ENCODE data around the gene PC.

Gene PC

DNA sequence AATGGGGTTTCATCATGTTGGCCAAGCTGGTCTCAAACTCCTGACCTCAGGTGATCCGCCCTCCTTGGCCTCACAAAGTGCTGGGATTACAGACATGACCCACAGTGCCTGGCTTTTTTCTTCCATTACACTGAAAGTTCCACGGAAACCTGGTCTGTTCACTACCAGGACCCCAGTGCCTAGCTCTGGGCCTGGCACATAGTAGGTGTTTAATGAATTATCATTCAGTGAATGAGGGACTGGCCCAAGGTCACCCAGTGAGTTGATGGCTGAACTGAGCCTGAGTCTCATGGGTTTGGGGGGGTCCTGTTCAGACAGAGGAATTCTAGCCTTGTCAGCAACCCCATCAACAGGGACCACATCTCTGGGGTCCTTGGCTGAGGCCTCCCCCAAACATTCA lies 20.0 kb upstream of the PC start:
- H3K27ac ChIP-seq (ENCODE audit: low read length), result no peak overlapping the region
- H3K27me3 ChIP-seq (ENCODE audit: low read depth, low read length), result no peaks in the 10 kb centered on the region
- no peak overlapping the region for H3K4me3 ChIP-seq (ENCODE audit: low read depth in 1 of 2, low read length in 2 of 2)
- H3K9me3 ChIP-seq (ENCODE audit: control insufficient read depth in 1 of 2, low read length in 2 of 2), result no peaks in the 10 kb centered on the region
- H3K4me1 ChIP-seq (ENCODE audit: control insufficient read depth in 1 of 2, insufficient read depth in 2 of 2, low read length in 2 of 2), result peaks cover 0 to 10% of the 10 kb centered on the region in 2 donors
- H3K36me3 ChIP-seq (ENCODE audit: control insufficient read depth in 1 of 2, insufficient read depth in 2 of 2, low read length in 2 of 2), result no peaks in the 10 kb centered on the region

DNA sequence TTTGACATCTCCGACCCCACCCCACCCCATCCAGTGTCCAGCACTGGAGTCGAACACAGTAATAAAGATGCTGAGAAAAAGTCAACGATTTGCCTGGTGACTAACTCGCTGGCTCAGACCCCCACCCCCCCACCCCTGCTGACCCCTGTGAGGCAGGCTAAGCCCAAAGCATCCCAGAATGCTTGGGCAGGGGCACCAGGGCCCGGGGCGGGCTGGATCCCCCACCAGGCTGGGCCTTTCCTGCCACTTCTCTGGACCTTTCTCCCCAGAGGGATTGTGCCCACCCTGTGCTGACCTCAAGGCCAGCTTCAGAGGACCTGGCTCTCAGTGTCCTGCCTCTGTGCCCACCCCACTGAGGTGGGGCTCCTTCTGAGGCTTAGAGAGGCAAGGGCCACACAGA lies 18.7 kb upstream of the PC start:
- Histone ChIP-seq H3K9me3 (ENCODE audit: control insufficient read depth in 1 of 2, low read length in 2 of 2) (no peaks in the 10 kb centered on the region), H3K27ac (ENCODE audit: low read length) (no peak overlapping the region), H3K36me3 (ENCODE audit: control insufficient read depth in 1 of 2, insufficient read depth in 2 of 2, low read length in 2 of 2) (no peaks in the 10 kb centered on the region), H3K27me3 (ENCODE audit: low read depth, low read length) (no peaks in the 10 kb centered on the region), H3K4me3 (ENCODE audit: low read depth in 1 of 2, low read length in 2 of 2) (no peak overlapping the region), H3K4me1 (ENCODE audit: control insufficient read depth in 1 of 2, insufficient read depth in 2 of 2, low read length in 2 of 2) (peaks cover 0 to 6% of the 10 kb centered on the region in 2 donors)

DNA sequence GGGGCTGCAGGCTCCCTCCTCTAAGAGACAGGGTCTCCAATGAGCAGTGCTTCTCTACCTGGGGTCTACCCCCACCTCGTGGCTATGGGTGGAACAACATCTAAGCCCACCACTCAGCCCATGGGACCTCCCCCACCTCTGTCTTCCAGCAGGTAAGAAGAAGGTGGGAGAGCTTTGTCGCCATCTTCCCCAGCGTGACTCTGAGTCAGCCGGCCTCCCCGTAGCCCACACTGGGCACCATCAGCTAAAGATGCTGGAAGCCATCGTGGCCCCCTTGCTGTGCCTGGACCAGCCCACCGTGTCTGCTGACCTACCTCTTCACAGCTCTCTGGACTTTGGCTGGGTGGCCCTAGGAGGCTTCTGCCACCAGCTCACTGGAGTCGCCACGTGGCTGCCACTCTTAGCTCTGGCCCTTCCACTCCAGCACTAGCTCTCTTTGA lies 17.9 kb upstream of the PC start:
- no peaks in the 10 kb centered on the region for H3K4me1 ChIP-seq (ENCODE audit: control insufficient read depth in 1 of 2, insufficient read depth in 2 of 2, low read length in 2 of 2)
- H3K36me3 ChIP-seq (ENCODE audit: control insufficient read depth in 1 of 2, insufficient read depth in 2 of 2, low read length in 2 of 2), result no peaks in the 10 kb centered on the region
- no peak overlapping the region for H3K4me3 ChIP-seq (ENCODE audit: low read depth in 1 of 2, low read length in 2 of 2)
- H3K27me3 ChIP-seq (ENCODE audit: low read depth, low read length), result no peaks in the 10 kb centered on the region
- H3K27ac ChIP-seq (ENCODE audit: low read length), result no peak overlapping the region
- H3K9me3 ChIP-seq (ENCODE audit: control insufficient read depth in 1 of 2, low read length in 2 of 2), result no peaks in the 10 kb centered on the region

- H3K4me3 ChIP-seq (ENCODE audit: low read depth in 1 of 2, low read length in 2 of 2), result no peak overlapping the region
- no peaks in the 10 kb centered on the region for H3K4me1 ChIP-seq (ENCODE audit: control insufficient read depth in 1 of 2, insufficient read depth in 2 of 2, low read length in 2 of 2)
- H3K27me3 ChIP-seq (ENCODE audit: low read depth, low read length), result no peaks in the 10 kb centered on the region
- no peaks in the 10 kb centered on the region for H3K36me3 ChIP-seq (ENCODE audit: control insufficient read depth in 1 of 2, insufficient read depth in 2 of 2, low read length in 2 of 2)
- H3K9me3 ChIP-seq (ENCODE audit: control insufficient read depth in 1 of 2, low read length in 2 of 2), result no peaks in the 10 kb centered on the region
- no peak overlapping the region for H3K27ac ChIP-seq (ENCODE audit: low read length)
These were observed 17.3 kb upstream of the PC start for GRCh38 chr11:66975405-66976027.

- Histone ChIP-seq H3K27ac (ENCODE audit: low read length) (no peak within 1 kb of the TSS), H3K4me3 (ENCODE audit: low read depth in 1 of 2, low read length in 2 of 2) (no peak within 1 kb of the TSS), H3K9me3 (ENCODE audit: control insufficient read depth in 1 of 2, low read length in 2 of 2) (no peaks in the 10 kb centered on the region), H3K4me1 (ENCODE audit: control insufficient read depth in 1 of 2, insufficient read depth in 2 of 2, low read length in 2 of 2) (no peaks in the 10 kb centered on the region), H3K27me3 (ENCODE audit: low read depth, low read length) (no peaks in the 10 kb centered on the region), H3K36me3 (ENCODE audit: control insufficient read depth in 1 of 2, insufficient read depth in 2 of 2, low read length in 2 of 2) (no peaks in the 10 kb centered on the region)
These were observed 16.7 kb upstream of the PC start, which contains the start of gene C11orf86 for GRCh38 chr11:66974724-66975404. Gene C11orf86 (plus strand): TSS chr11:66975304. CDS start chr11:66975363, 59 bp downstream.

DNA sequence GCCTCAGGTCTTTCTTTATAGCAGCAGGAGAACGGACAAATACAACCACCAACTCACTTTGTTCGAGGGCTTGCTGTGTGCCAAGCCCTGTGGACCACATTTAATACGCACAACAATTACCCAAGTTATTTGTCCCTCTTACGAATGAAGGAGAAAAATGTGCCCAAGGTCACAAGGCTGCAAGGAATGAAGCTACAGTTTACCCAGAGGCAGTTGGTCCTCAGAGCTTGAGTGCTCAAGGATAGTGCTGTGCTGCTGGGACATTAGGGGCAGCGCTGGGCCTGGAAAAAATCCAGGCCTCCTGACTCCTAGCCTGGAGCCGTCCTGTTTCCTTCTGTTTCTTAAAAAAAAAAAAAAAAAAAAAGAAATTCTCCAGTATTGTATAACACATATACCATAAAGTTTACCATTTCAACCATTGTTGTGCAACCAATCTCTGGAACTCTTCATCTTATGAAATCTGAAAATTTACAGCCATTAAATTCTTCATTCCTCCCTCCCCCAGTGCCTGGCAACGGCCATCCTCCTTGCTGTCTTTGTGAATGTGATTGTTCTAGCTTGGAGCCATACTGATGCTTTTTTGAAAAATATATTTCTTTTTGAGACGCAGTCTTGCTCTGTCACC lies 15.9 kb upstream of the PC start:
- H3K9me3 ChIP-seq (ENCODE audit: control insufficient read depth in 1 of 2, low read length in 2 of 2), result no peaks in the 10 kb centered on the region
- no peak overlapping the region for H3K4me3 ChIP-seq (ENCODE audit: low read depth in 1 of 2, low read length in 2 of 2)
- no peaks in the 10 kb centered on the region for H3K36me3 ChIP-seq (ENCODE audit: control insufficient read depth in 1 of 2, insufficient read depth in 2 of 2, low read length in 2 of 2)
- no peaks in the 10 kb centered on the region for H3K4me1 ChIP-seq (ENCODE audit: control insufficient read depth in 1 of 2, insufficient read depth in 2 of 2, low read length in 2 of 2)
- H3K27ac ChIP-seq (ENCODE audit: low read length), result no peak overlapping the region
- H3K27me3 ChIP-seq (ENCODE audit: low read depth, low read length), result no peaks in the 10 kb centered on the region

DNA sequence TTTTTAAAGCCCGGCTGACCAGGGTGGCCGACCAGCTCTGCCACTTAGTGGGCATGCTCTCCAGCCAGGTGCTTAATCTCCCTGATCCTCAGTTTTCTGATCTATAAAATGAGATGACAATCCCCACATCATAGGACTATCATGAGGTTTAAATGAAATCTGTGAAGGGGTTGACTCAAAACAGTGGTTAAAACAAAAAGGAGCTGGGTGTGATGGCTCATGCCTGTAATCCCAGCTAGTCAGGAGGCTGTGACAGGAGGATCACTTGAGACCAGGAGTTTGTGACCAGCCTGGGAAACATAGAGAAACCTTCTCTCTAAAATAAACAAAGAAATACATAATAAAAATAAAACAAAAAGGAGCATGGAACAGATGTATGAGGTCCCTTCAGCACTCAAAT lies 13.3 kb upstream of the PC start:
- no peaks in the 10 kb centered on the region for H3K4me1 ChIP-seq (ENCODE audit: control insufficient read depth in 1 of 2, insufficient read depth in 2 of 2, low read length in 2 of 2)
- H3K27ac ChIP-seq (ENCODE audit: low read length), result no peak overlapping the region
- H3K36me3 ChIP-seq (ENCODE audit: control insufficient read depth in 1 of 2, insufficient read depth in 2 of 2, low read length in 2 of 2), result no peaks in the 10 kb centered on the region
- no peak overlapping the region for H3K4me3 ChIP-seq (ENCODE audit: low read depth in 1 of 2, low read length in 2 of 2)
- no peaks in the 10 kb centered on the region for H3K9me3 ChIP-seq (ENCODE audit: control insufficient read depth in 1 of 2, low read length in 2 of 2)
- no peaks in the 10 kb centered on the region for H3K27me3 ChIP-seq (ENCODE audit: low read depth, low read length)

DNA sequence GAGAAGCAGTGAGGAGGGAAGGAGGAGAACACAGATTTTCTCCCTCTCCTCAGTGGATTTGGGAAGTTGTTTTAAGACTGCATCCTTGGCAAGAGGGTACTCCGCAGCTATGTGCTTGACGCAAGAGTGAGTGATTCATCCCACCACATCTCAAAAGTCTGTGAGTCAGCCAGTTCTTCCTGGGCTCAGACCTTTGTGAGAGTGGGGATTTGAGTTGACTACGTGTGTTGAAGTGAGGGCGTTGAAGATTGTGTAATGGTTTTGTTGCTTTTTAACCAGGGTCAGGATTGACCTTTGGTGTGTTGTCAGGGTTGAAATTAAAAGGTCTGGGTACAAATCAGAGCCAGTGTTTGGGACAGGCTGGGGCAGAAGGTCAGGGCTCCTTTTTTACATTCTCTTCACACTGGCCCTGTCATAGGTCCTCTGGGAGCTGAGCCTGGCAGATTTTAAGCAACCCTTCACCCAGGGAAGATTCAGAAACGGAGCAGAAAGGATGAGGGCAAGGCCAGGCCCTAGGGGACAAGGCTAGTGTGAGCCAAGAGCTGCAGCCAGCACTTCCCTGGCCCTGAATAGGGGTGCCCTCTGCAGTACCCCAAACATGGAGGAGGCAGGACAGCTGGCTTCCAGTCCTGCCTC lies 12.7 kb upstream of the PC start:
- no peaks in the 10 kb centered on the region for H3K36me3 ChIP-seq (ENCODE audit: control insufficient read depth in 1 of 2, insufficient read depth in 2 of 2, low read length in 2 of 2)
- H3K4me3 ChIP-seq (ENCODE audit: low read depth in 1 of 2, low read length in 2 of 2), result no peak overlapping the region
- H3K27me3 ChIP-seq (ENCODE audit: low read depth, low read length), result no peaks in the 10 kb centered on the region
- H3K4me1 ChIP-seq (ENCODE audit: control insufficient read depth in 1 of 2, insufficient read depth in 2 of 2, low read length in 2 of 2), result no peaks in the 10 kb centered on the region
- H3K27ac ChIP-seq (ENCODE audit: low read length), result peak overlapping the region; percentile 35
- no peaks in the 10 kb centered on the region for H3K9me3 ChIP-seq (ENCODE audit: control insufficient read depth in 1 of 2, low read length in 2 of 2)

GRCh38 chr11:66970371-66970806 lies 12.2 kb upstream of the PC start:
- no peaks in the 10 kb centered on the region for H3K9me3 ChIP-seq (ENCODE audit: control insufficient read depth in 1 of 2, low read length in 2 of 2)
- no peaks in the 10 kb centered on the region for H3K36me3 ChIP-seq (ENCODE audit: control insufficient read depth in 1 of 2, insufficient read depth in 2 of 2, low read length in 2 of 2)
- peak overlapping the region; percentile 35 for H3K27ac ChIP-seq (ENCODE audit: low read length)
- no peak overlapping the region for H3K4me3 ChIP-seq (ENCODE audit: low read depth in 1 of 2, low read length in 2 of 2)
- H3K4me1 ChIP-seq (ENCODE audit: control insufficient read depth in 1 of 2, insufficient read depth in 2 of 2, low read length in 2 of 2), result no peaks in the 10 kb centered on the region
- no peaks in the 10 kb centered on the region for H3K27me3 ChIP-seq (ENCODE audit: low read depth, low read length)

GRCh38 chr11:66969584-66970225 lies 11.5 kb upstream of the PC start:
- Histone ChIP-seq H3K27ac (ENCODE audit: low read length) (no peak overlapping the region), H3K4me3 (ENCODE audit: low read depth in 1 of 2, low read length in 2 of 2) (no peak overlapping the region), H3K9me3 (ENCODE audit: control insufficient read depth in 1 of 2, low read length in 2 of 2) (no peaks in the 10 kb centered on the region), H3K4me1 (ENCODE audit: control insufficient read depth in 1 of 2, insufficient read depth in 2 of 2, low read length in 2 of 2) (no peaks in the 10 kb centered on the region), H3K36me3 (ENCODE audit: control insufficient read depth in 1 of 2, insufficient read depth in 2 of 2, low read length in 2 of 2) (no peaks in the 10 kb centered on the region), H3K27me3 (ENCODE audit: low read depth, low read length) (no peaks in the 10 kb centered on the region)

All from muscle layer of duodenum (tissue), 2 donors.